HCT116 (cell line): ENCODE data around the gene RNF112. TPM values are rescaled to one million over a fixed set of nuclear protein-coding genes. Genes with fewer than 3 reads are reported as not detected.

ENCODE experiments used
- ATAC-seq: fragments of 200-7000 bp; cut with Tn5 transposase; 2 replicates; pipeline ENCODE4 v1.9.1; 2020; ENCODE audit warnings: mild to moderate bottlenecking, moderate library complexity
- BruUV-seq: library from RNA; stranded (reverse); fragments of 400-500 nt; replicated peaks from 2 replicates; lab custom pipeline; 2021; lab: Mats Ljungman, UMichigan
- CTCF ChIA-PET: fragments of 300-600 bp; sonication (Branson Sonifier 250); formaldehyde crosslinking; loops from one replicate; lab custom pipeline; 2021; ENCODE audit warnings: antibody characterized with exemption; lab: Charles Lee
- POLR2A ChIA-PET: fragments of 300-600, 350-600 bp; sonication (Branson Sonifier 250); formaldehyde crosslinking; loops from one replicate; lab custom pipeline; 2021; ENCODE audit warnings: antibody characterized with exemption; lab: Charles Lee
- RAD21 ChIA-PET, 2 experiments: fragments of 300-600 bp; sonication (Branson Sonifier 250); formaldehyde crosslinking; loops; one replicate each; lab custom pipeline; 2023; ENCODE audit warnings: low total read pairs in 2 of 2; ENCODE audit not compliant: uncharacterized antibody in 2 of 2, unreplicated experiment in 2 of 2, low non-redundant PET in 1 of 2; lab: Charles Lee
- DNase-seq: peaks from one replicate; pipeline ENCODE4 v3.0.0-alpha.2; 2010; ENCODE audit warnings: low read depth, low spot score
- H2AFZ ChIP-seq: fragments of 200-600 bp; shearing (Covaris generic), sonication (generic); 2 replicates; pipeline ENCODE4 v1.6.1; 2017; ENCODE audit warnings: low read depth, mixed run types, mixed read lengths, antibody characterized with exemption, low read length; ENCODE audit not compliant: poor library complexity, severe bottlenecking
- H3K27ac ChIP-seq: 2 replicates; pipeline ENCODE4 v1.5.1; 2012; ENCODE audit warnings: low read depth, low read length
- H3K27me3 ChIP-seq: fragments of 200-600 bp; sonication (generic); 2 replicates; pipeline ENCODE4 v1.6.1; 2016; ENCODE audit warnings: mixed run types, low read length, mixed read lengths; ENCODE audit not compliant: insufficient read depth
- H3K36me3 ChIP-seq, 2 experiments: fragments of 200-500 bp in 1 of 2; fragments of 200-600 bp in 1 of 2; sonication (Bioruptor generic) in 1 of 2; sonication (generic) in 1 of 2; 2 replicates each; pipeline versions ENCODE4 v1.5.1 to v1.6.1; 2014 to 2016; ENCODE audit warnings: low read length in 2 of 2, inconsistent platforms in 1 of 2, mixed read lengths in 1 of 2, mixed run types in 1 of 2; ENCODE audit not compliant: insufficient read depth in 2 of 2, control insufficient read depth in 1 of 2
- H3K4me1 ChIP-seq, 2 experiments: fragments of 200-600 bp in 1 of 2; sonication (generic) in 1 of 2; 2 replicates each; pipeline versions ENCODE4 v1.5.1 to v1.6.1; 2012 to 2017; ENCODE audit warnings: low read length in 2 of 2, inconsistent platforms in 1 of 2, mild to moderate bottlenecking in 1 of 2, mixed read lengths in 1 of 2, mixed run types in 1 of 2, moderate library complexity in 1 of 2; ENCODE audit not compliant: insufficient read depth in 2 of 2, control insufficient read depth in 1 of 2
- H3K4me2 ChIP-seq: fragments of 200-600 bp; sonication (generic); 2 replicates; pipeline ENCODE4 v1.6.1; 2017; ENCODE audit warnings: mixed run types, low read length, mixed read lengths
- H3K4me3 ChIP-seq, 2 experiments: fragments of 200-600 bp in 1 of 2; sonication (generic) in 1 of 2; replicated peaks in 1 of 2; 2 replicates each; pipeline ENCODE4 v1.5.1; 2011 to 2016; ENCODE audit warnings: low read length in 2 of 2, control low read depth in 1 of 2, low read depth in 1 of 2, mild to moderate bottlenecking in 1 of 2, mixed read lengths in 1 of 2, mixed run types in 1 of 2
- H3K79me2 ChIP-seq: fragments of 200-600 bp; sonication (generic); 2 replicates; pipeline ENCODE4 v1.6.1; 2017; ENCODE audit warnings: mild to moderate bottlenecking, mixed run types, low read length, moderate library complexity, mixed read lengths; ENCODE audit not compliant: insufficient read depth
- H3K9ac ChIP-seq: fragments of 200-600 bp; sonication (generic); 2 replicates; pipeline ENCODE4 v1.6.1; 2016; ENCODE audit warnings: low read length, mixed read lengths
- H3K9me2 ChIP-seq: fragments of 200-600 bp; sonication (generic), shearing (Covaris generic); 2 replicates; pipeline ENCODE4 v1.6.1; 2017; ENCODE audit warnings: mixed run types, mild to moderate bottlenecking, moderate library complexity; ENCODE audit not compliant: insufficient read depth
- H3K9me3 ChIP-seq, 2 experiments: fragments of 200-500 bp in 1 of 2; fragments of 200-600 bp in 1 of 2; sonication (Bioruptor generic) in 1 of 2; sonication (generic) in 1 of 2; 2 replicates each; pipeline ENCODE4 v1.6.1; 2014 to 2017; ENCODE audit warnings: low read length in 2 of 2, mixed read lengths in 2 of 2, inconsistent platforms in 1 of 2, low read depth in 1 of 2, mild to moderate bottlenecking in 1 of 2, mixed run types in 1 of 2, moderate library complexity in 1 of 2; ENCODE audit not compliant: control insufficient read depth in 1 of 2, insufficient read depth in 1 of 2
- H4K20me1 ChIP-seq: fragments of 200-600 bp; sonication (generic), shearing (Covaris generic); 2 replicates; pipeline ENCODE4 v1.6.1; 2017; ENCODE audit warnings: mixed run types, mild to moderate bottlenecking, moderate library complexity; ENCODE audit not compliant: insufficient read depth
- EGR1 ChIP-seq: IDR thresholded peaks from 2 replicates; pipeline ENCODE4 v1.6.1; 2012; ENCODE audit warnings: low read depth
- FOSL1 ChIP-seq: IDR thresholded peaks from 2 replicates; pipeline ENCODE4 v1.6.1; 2012; ENCODE audit warnings: low read depth
- SIN3A ChIP-seq: IDR thresholded peaks from 2 replicates; pipeline ENCODE4 v1.6.1; 2012; ENCODE audit warnings: low read depth
- SRF ChIP-seq: IDR thresholded peaks from 2 replicates; pipeline ENCODE4 v1.6.1; 2012; ENCODE audit warnings: low read depth
- intact Hi-C: fragments of 100-400 bp; cut with micrococcal nuclease; formaldehyde crosslinking; loops from 2 replicates; pipeline ENCODE4 v1.10.0; 2022
- total RNA-seq: library from RNA; stranded (reverse); gene quantifications from one replicate; pipeline ENCODE4 v1.2.1, GENCODE V29; 2021; ENCODE audit not compliant: unreplicated experiment
- TF ChIP-seq, protein P1 (sequence below), 3 experiments: fragments of 200-600 bp in 1 of 3; sonication (generic) in 1 of 3; IDR thresholded peaks in 2 of 3; conservative IDR thresholded peaks in 1 of 3; 2 replicates each; pipeline ENCODE4 v1.5.1; 2012 to 2017; ENCODE audit warnings: low read depth in 2 of 3, low read length in 2 of 3, antibody characterized with exemption in 1 of 3, borderline replicate concordance in 1 of 3, control low read depth in 1 of 3, mild to moderate bottlenecking in 1 of 3, mixed read lengths in 1 of 3, mixed run types in 1 of 3, moderate library complexity in 1 of 3; ENCODE audit not compliant: insufficient read depth in 1 of 3
- TF ChIP-seq, protein P2 (sequence below): IDR thresholded peaks from 2 replicates; pipeline ENCODE4 v1.6.1; 2012; ENCODE audit warnings: low read depth
- TF ChIP-seq, protein P3 (sequence below): IDR thresholded peaks from 2 replicates; pipeline ENCODE4 v1.6.1; 2012
- TF ChIP-seq, protein P4 (sequence below): IDR thresholded peaks from 2 replicates; pipeline ENCODE4 v1.6.1; 2012

The RNF112 gene
- total RNA-seq, 1 experiment from 2014 or later: 0.98 TPM

DNA sequence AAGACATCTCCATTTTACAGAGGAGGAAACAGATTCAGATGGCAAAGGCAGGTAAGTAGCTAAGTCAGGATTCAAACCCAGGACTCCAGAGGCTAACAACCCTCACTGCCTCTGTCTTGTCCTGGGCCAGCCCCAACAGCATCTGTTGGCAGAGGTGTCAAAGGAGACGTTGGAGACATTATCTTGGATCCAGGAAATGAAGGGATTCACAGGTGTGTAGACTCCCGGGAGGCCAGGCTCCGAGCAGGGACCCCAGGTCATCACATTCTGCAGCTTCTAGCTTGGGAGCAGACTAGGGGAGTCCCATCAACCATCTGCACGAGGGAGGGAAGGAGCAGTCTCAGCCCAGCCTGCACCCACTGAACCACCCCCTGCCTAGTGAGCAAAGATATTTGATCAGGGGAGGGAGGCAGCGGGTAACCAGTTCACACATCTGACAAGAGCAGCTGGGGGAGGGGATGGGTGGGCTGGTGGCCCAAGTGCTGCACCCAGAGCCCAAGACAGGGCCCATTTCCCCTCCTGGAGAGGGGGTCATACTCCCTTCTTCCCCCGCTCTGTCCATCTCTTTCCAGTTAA lies 47.5 kb upstream of the RNF112 start:
- H3K4me1 ChIP-seq: peaks cover 10 to 32% of the 10 kb centered on the region in 2 experiments
- no peak for ATAC-seq
- H3K79me2 ChIP-seq: 0 out of 2 replicates have a peak, but pooled peaks cover 12% of the 10 kb centered on the region
- no peak overlapping the region for H2AFZ ChIP-seq
- H3K4me3 ChIP-seq: no peak overlapping the region; a peak in 1 of 4 replicates
- peak overlapping the region; percentile 86 for H3K4me2 ChIP-seq
- no peaks in the 10 kb centered on the region for H4K20me1 ChIP-seq
- RAD21 ChIA-PET: interaction anchor here (0.6 to 2.3 kb wide), 6 partner anchors 14 to 399 kb away, joined by 3 to 12 read pairs (median 8); partner anchors contain the start of gene MAPK7 (in 2 of the 2)
- H3K27ac ChIP-seq: no peak overlapping the region
- H3K9me2 ChIP-seq: no peaks in the 10 kb centered on the region
- CTCF ChIA-PET: interaction anchor here (0.8 to 5.1 kb wide), 23 partner anchors 9 to 754 kb away, joined by 3 to 69 read pairs (median 3); partner anchors contain the start of gene MAPK7
- TF ChIP-seq, protein P1, sequence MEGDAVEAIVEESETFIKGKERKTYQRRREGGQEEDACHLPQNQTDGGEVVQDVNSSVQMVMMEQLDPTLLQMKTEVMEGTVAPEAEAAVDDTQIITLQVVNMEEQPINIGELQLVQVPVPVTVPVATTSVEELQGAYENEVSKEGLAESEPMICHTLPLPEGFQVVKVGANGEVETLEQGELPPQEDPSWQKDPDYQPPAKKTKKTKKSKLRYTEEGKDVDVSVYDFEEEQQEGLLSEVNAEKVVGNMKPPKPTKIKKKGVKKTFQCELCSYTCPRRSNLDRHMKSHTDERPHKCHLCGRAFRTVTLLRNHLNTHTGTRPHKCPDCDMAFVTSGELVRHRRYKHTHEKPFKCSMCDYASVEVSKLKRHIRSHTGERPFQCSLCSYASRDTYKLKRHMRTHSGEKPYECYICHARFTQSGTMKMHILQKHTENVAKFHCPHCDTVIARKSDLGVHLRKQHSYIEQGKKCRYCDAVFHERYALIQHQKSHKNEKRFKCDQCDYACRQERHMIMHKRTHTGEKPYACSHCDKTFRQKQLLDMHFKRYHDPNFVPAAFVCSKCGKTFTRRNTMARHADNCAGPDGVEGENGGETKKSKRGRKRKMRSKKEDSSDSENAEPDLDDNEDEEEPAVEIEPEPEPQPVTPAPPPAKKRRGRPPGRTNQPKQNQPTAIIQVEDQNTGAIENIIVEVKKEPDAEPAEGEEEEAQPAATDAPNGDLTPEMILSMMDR (IDR thresholded peaks at IDR 0.05 in 2 of 3, conservative IDR thresholded peaks at IDR 0.05 in 1 of 3; ENCODE audit: borderline replicate concordance in 1 of 3, insufficient read depth in 1 of 3, low read depth in 2 of 3, low read length in 2 of 3): no peak
- TF ChIP-seq EGR1 (no peak), SIN3A (no peak), FOSL1 (no peak), SRF (no peak)
- TF ChIP-seq, protein P2, sequence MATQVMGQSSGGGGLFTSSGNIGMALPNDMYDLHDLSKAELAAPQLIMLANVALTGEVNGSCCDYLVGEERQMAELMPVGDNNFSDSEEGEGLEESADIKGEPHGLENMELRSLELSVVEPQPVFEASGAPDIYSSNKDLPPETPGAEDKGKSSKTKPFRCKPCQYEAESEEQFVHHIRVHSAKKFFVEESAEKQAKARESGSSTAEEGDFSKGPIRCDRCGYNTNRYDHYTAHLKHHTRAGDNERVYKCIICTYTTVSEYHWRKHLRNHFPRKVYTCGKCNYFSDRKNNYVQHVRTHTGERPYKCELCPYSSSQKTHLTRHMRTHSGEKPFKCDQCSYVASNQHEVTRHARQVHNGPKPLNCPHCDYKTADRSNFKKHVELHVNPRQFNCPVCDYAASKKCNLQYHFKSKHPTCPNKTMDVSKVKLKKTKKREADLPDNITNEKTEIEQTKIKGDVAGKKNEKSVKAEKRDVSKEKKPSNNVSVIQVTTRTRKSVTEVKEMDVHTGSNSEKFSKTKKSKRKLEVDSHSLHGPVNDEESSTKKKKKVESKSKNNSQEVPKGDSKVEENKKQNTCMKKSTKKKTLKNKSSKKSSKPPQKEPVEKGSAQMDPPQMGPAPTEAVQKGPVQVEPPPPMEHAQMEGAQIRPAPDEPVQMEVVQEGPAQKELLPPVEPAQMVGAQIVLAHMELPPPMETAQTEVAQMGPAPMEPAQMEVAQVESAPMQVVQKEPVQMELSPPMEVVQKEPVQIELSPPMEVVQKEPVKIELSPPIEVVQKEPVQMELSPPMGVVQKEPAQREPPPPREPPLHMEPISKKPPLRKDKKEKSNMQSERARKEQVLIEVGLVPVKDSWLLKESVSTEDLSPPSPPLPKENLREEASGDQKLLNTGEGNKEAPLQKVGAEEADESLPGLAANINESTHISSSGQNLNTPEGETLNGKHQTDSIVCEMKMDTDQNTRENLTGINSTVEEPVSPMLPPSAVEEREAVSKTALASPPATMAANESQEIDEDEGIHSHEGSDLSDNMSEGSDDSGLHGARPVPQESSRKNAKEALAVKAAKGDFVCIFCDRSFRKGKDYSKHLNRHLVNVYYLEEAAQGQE: no peak
- TF ChIP-seq, protein P3, sequence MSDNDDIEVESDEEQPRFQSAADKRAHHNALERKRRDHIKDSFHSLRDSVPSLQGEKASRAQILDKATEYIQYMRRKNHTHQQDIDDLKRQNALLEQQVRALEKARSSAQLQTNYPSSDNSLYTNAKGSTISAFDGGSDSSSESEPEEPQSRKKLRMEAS: no peak
- TF ChIP-seq, protein P4, sequence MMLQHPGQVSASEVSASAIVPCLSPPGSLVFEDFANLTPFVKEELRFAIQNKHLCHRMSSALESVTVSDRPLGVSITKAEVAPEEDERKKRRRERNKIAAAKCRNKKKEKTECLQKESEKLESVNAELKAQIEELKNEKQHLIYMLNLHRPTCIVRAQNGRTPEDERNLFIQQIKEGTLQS: no peak
- peaks cover 4 to 7% of the 10 kb centered on the region in 2 experiments; a peak in 1 of 4 replicates for H3K36me3 ChIP-seq
- intact Hi-C loops: loop anchor here (1.0 to 5.0 kb wide), 3 partner anchors 144 to 403 kb away; no protein-coding TSS in a partner anchor
- POLR2A ChIA-PET: interaction anchor here (1.0 to 1.9 kb wide), 3 partner anchors 10 to 284 kb away, joined by 3 to 13 read pairs (median 3); partner anchors contain the start of gene MAPK7
- DNase-seq: no peak
- H3K9me3 ChIP-seq: no peaks in the 10 kb centered on the region
- H3K27me3 ChIP-seq: no peaks in the 10 kb centered on the region
- H3K9ac ChIP-seq: no peak overlapping the region
- BruUV-seq: no TSS peak
